WTC11 (cell line): ENCODE measurements around the gene ZNF586. TPM values are rescaled to one million over a fixed set of nuclear protein-coding genes. Genes with fewer than 3 reads are reported as not detected.

Experiments
- ATAC-seq: fragments of 200-7000 bp; cut with Tn5 transposase; 2 replicates; pipeline ENCODE4 v1.10.0; 2021; ENCODE audit warnings: mild to moderate bottlenecking, moderate library complexity
- CTCF ChIA-PET: fragments of 300-600 bp; sonication (Branson Sonifier 250); formaldehyde crosslinking; loops from one replicate; lab custom pipeline; 2021; ENCODE audit warnings: antibody characterized with exemption; lab: Charles Lee
- POLR2A ChIA-PET: fragments of 350-600 bp; sonication (Branson Sonifier 250); formaldehyde crosslinking; loops from one replicate; lab custom pipeline; 2021; ENCODE audit warnings: antibody characterized with exemption; lab: Charles Lee
- DNase-seq: peaks from one replicate; pipeline ENCODE4 v3.0.0; 2021; ENCODE audit warnings: low spot score
- H3K27ac Mint-ChIP-seq: 2 replicates; pipeline ENCODE4 v1.8.0; 2021; ENCODE audit warnings: mixed read lengths
- H3K27me3 Mint-ChIP-seq: 2 replicates; pipeline ENCODE4 v1.8.0; 2021; ENCODE audit warnings: low read depth, mild to moderate bottlenecking, moderate library complexity, mixed read lengths
- H3K36me3 Mint-ChIP-seq: 2 replicates; pipeline ENCODE4 v1.8.0; 2021; ENCODE audit warnings: mixed read lengths
- H3K4me1 Mint-ChIP-seq: 2 replicates; pipeline ENCODE4 v1.8.0; 2022; ENCODE audit warnings: mixed read lengths
- H3K4me3 Mint-ChIP-seq: 2 replicates; pipeline ENCODE4 v1.8.0; 2021; ENCODE audit warnings: mild to moderate bottlenecking, moderate library complexity, mixed read lengths
- H3K9me3 Mint-ChIP-seq: 2 replicates; pipeline ENCODE4 v1.8.0; 2021; ENCODE audit warnings: mixed read lengths
- CDX4 ChIP-seq: fragments of 250-450 bp; sonication (Bioruptor Pico); IDR thresholded peaks from 2 replicates; pipeline ENCODE4 v1.9.0; 2021; ENCODE audit warnings: moderate library complexity, mild to moderate bottlenecking, inconsistent platforms, borderline replicate concordance
- CREM ChIP-seq: sonication (generic); formaldehyde crosslinking; IDR thresholded peaks from 2 replicates; pipeline ENCODE4 v1.8.1; 2022; ENCODE audit warnings: mild to moderate bottlenecking, missing genetic modification reagents, moderate library complexity
- FOXK1 ChIP-seq: sonication (generic); formaldehyde crosslinking; IDR thresholded peaks from 2 replicates; pipeline ENCODE4 v1.8.0; 2022; ENCODE audit warnings: mild to moderate bottlenecking, moderate library complexity, missing genetic modification reagents
- FOXP1 ChIP-seq: sonication (generic); formaldehyde crosslinking; IDR thresholded peaks from 2 replicates; pipeline ENCODE4 v1.8.0; 2022; ENCODE audit warnings: missing genetic modification reagents, mild to moderate bottlenecking, moderate library complexity, borderline replicate concordance
- FOXP4 ChIP-seq: sonication (generic); formaldehyde crosslinking; IDR thresholded peaks from 2 replicates; pipeline ENCODE4 v1.8.0; 2022; ENCODE audit warnings: mild to moderate bottlenecking, missing genetic modification reagents
- GTF2I ChIP-seq: fragments of 250-450 bp; sonication (Bioruptor Pico); conservative IDR thresholded peaks from 2 replicates; pipeline ENCODE4 v1.4.0; 2021; ENCODE audit warnings: mild to moderate bottlenecking
- IRF2 ChIP-seq: sonication (generic); formaldehyde crosslinking; IDR thresholded peaks from 2 replicates; pipeline ENCODE4 v1.8.0; 2022; ENCODE audit warnings: low read depth, missing genetic modification reagents, borderline replicate concordance
- JAZF1 ChIP-seq: fragments of 250-450 bp; sonication (Bioruptor Pico); IDR thresholded peaks from 2 replicates; pipeline ENCODE4 v1.9.0; 2021; ENCODE audit warnings: moderate library complexity, mild to moderate bottlenecking, inconsistent platforms
- JUN ChIP-seq: sonication (generic); formaldehyde crosslinking; IDR thresholded peaks from 2 replicates; pipeline ENCODE4 v1.8.0; 2023; ENCODE audit warnings: mild to moderate bottlenecking, missing genetic modification reagents
- MAX ChIP-seq: sonication (generic); formaldehyde crosslinking; IDR thresholded peaks from 2 replicates; pipeline ENCODE4 v1.8.0; 2022; ENCODE audit warnings: mild to moderate bottlenecking, missing genetic modification reagents
- MLX ChIP-seq: sonication (generic); formaldehyde crosslinking; IDR thresholded peaks from 2 replicates; pipeline ENCODE4 v1.8.1; 2023; ENCODE audit warnings: mild to moderate bottlenecking, missing genetic modification reagents, moderate library complexity
- NFYB ChIP-seq: sonication (generic); formaldehyde crosslinking; conservative IDR thresholded peaks from 2 replicates; pipeline ENCODE4 v1.8.0; 2022; ENCODE audit warnings: low read depth, missing genetic modification reagents
- SMAD3 ChIP-seq: sonication (generic); formaldehyde crosslinking; IDR thresholded peaks from 2 replicates; pipeline ENCODE4 v1.8.0; 2022; ENCODE audit warnings: missing genetic modification reagents, mild to moderate bottlenecking, borderline replicate concordance
- SP1 ChIP-seq: sonication (generic); formaldehyde crosslinking; conservative IDR thresholded peaks from 2 replicates; pipeline ENCODE4 v1.8.1; 2022; ENCODE audit warnings: missing genetic modification reagents
- TEAD1 ChIP-seq: sonication (generic); formaldehyde crosslinking; IDR thresholded peaks from 2 replicates; pipeline ENCODE4 v1.8.0; 2022; ENCODE audit warnings: mild to moderate bottlenecking, missing genetic modification reagents
- USF1 ChIP-seq: sonication (generic); formaldehyde crosslinking; IDR thresholded peaks from 2 replicates; pipeline ENCODE4 v1.8.0; 2022; ENCODE audit warnings: mild to moderate bottlenecking, missing genetic modification reagents
- ZMAT4 ChIP-seq: fragments of 250-450 bp; sonication (Bioruptor Pico); IDR thresholded peaks from 2 replicates; pipeline ENCODE4 v1.9.0; 2021; ENCODE audit warnings: mild to moderate bottlenecking
- ZNF232 ChIP-seq: sonication (generic); formaldehyde crosslinking; IDR thresholded peaks from 2 replicates; pipeline ENCODE4 v1.8.0; 2022; ENCODE audit warnings: mild to moderate bottlenecking, missing genetic modification reagents
- ZNF263 ChIP-seq: sonication (generic); formaldehyde crosslinking; IDR thresholded peaks from 2 replicates; pipeline ENCODE4 v1.8.1; 2022; ENCODE audit warnings: low read depth, mild to moderate bottlenecking, moderate library complexity, missing genetic modification reagents
- ZNF317 ChIP-seq: sonication (generic); formaldehyde crosslinking; IDR thresholded peaks from 2 replicates; pipeline ENCODE4 v1.8.1; 2023; ENCODE audit warnings: low read depth, mild to moderate bottlenecking, moderate library complexity, missing genetic modification reagents, borderline replicate concordance
- ZNF396 ChIP-seq: fragments of 250-450 bp; sonication (Bioruptor Pico); IDR thresholded peaks from 2 replicates; pipeline ENCODE4 v1.8.0; 2021; ENCODE audit warnings: mild to moderate bottlenecking, moderate library complexity, borderline replicate concordance
- ZNF425 ChIP-seq: fragments of 250-450 bp; sonication (Bioruptor Pico); conservative IDR thresholded peaks from 2 replicates; pipeline ENCODE4 v1.9.0; 2021; ENCODE audit warnings: mild to moderate bottlenecking
- total RNA-seq: library from RNA; stranded (reverse); gene quantifications from 3 replicates; pipeline ENCODE4 v1.2.3, GENCODE V29; 2021
- TF ChIP-seq, protein P1 (sequence below): sonication (generic); formaldehyde crosslinking; IDR thresholded peaks from 2 replicates; pipeline ENCODE4 v1.8.0; 2023; ENCODE audit warnings: mild to moderate bottlenecking, missing genetic modification reagents

The ZNF586 gene
- total RNA-seq, 1 experiment from 2014 or later: 16.4 TPM

- TF ChIP-seq JUN (CRISPR knock-in tag) (no peak), ZMAT4 (CRISPR knock-in tag) (no peak), ZNF232 (CRISPR knock-in tag) (no peak), ZNF263 (CRISPR knock-in tag) (no peak), JAZF1 (CRISPR knock-in tag) (no peak), ZNF425 (no peak), ZNF396 (CRISPR knock-in tag) (no peak), MLX (CRISPR knock-in tag) (no peak), IRF2 (CRISPR knock-in tag) (no peak), FOXP4 (no peak)
- TF ChIP-seq, protein P1, sequence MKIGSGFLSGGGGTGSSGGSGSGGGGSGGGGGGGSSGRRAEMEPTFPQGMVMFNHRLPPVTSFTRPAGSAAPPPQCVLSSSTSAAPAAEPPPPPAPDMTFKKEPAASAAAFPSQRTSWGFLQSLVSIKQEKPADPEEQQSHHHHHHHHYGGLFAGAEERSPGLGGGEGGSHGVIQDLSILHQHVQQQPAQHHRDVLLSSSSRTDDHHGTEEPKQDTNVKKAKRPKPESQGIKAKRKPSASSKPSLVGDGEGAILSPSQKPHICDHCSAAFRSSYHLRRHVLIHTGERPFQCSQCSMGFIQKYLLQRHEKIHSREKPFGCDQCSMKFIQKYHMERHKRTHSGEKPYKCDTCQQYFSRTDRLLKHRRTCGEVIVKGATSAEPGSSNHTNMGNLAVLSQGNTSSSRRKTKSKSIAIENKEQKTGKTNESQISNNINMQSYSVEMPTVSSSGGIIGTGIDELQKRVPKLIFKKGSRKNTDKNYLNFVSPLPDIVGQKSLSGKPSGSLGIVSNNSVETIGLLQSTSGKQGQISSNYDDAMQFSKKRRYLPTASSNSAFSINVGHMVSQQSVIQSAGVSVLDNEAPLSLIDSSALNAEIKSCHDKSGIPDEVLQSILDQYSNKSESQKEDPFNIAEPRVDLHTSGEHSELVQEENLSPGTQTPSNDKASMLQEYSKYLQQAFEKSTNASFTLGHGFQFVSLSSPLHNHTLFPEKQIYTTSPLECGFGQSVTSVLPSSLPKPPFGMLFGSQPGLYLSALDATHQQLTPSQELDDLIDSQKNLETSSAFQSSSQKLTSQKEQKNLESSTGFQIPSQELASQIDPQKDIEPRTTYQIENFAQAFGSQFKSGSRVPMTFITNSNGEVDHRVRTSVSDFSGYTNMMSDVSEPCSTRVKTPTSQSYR (CRISPR knock-in tag): no peak
These were observed 44.5 kb downstream of the ZNF586 start (continued) for GRCh38 chr19:57813919-57814504.

GRCh38 chr19:57814505-57815246, 45.2 kb downstream of the ZNF586 start, which contains the start of gene ZNF552:
Gene ZNF552 (minus strand): TSS chr19:57814913. CDS start chr19:57814743, 170 bp downstream.
- H3K36me3 Mint-ChIP-seq: peaks cover 24% of the 10 kb centered on the region
- H3K9me3 Mint-ChIP-seq: no peaks in the 10 kb centered on the region
- H3K27me3 Mint-ChIP-seq: no peaks in the 10 kb centered on the region
- ATAC-seq: peak; percentile 88
- ChIA-PET CTCF (interaction anchor here (0.5 to 1.3 kb wide), 8 partner anchors 10 to 140 kb away, joined by 3 to 10 read pairs (median 4); partner anchors contain the start of genes ZNF586, ZNF587B and ZNF776), POLR2A (interaction anchor here (0.6 to 1.4 kb wide), 11 partner anchors 10 to 230 kb away, joined by 3 to 11 read pairs (median 6); partner anchors contain the start of genes ZNF154, ZNF551, ZNF586 and ZNF587)
- H3K4me1 Mint-ChIP-seq: peaks cover 38% of the 10 kb centered on the region
- H3K27ac Mint-ChIP-seq: peak within 1 kb of the TSS; percentile 92
- H3K4me3 Mint-ChIP-seq: peak within 1 kb of the TSS; percentile 96
- peak; percentile 85 for DNase-seq
- TF ChIP-seq TEAD1 (CRISPR knock-in tag) (0 out of 2 replicates have a peak, but pooled peaks have one; percentile 23), SP1 (CRISPR knock-in tag) (0 out of 2 replicates have a peak, but pooled peaks have one; percentile 55), FOXK1 (0 out of 2 replicates have a peak, but pooled peaks have one; percentile 27), CREM (CRISPR knock-in tag) (0 out of 2 replicates have a peak, but pooled peaks have one; percentile 59), MAX (CRISPR knock-in tag) (peak; percentile 67), NFYB (CRISPR knock-in tag) (peak; percentile 80), GTF2I (CRISPR knock-in tag) (0 out of 2 replicates have a peak, but pooled peaks have one; percentile 30), USF1 (CRISPR knock-in tag) (peak; percentile 48), ZNF317 (CRISPR knock-in tag) (no peak), CDX4 (no peak), SMAD3 (peak; percentile 42; the same call in 1 of the 2 replicates), FOXP1 (CRISPR knock-in tag) (peak; percentile 70; the same call in 1 of the 2 replicates)
